SK-N-SH (cell line): ENCODE results near the gene AUTS2. TPM values are rescaled to one million over a fixed set of nuclear protein-coding genes. Genes with fewer than 3 reads are reported as not detected.

Experiments used
- CTCF ChIA-PET: fragments of 300-600, 350-600 bp; formaldehyde crosslinking; extraction: SDS; loops from one replicate; lab custom pipeline; 2021; lab: Yijun Ruan, JAX
- POLR2A ChIA-PET: fragments of 350-600 bp; sonication (Branson Sonifier 250); formaldehyde crosslinking; extraction: SDS; loops from one replicate; lab custom pipeline; 2020; ENCODE audit warnings: antibody characterized with exemption, inconsistent platforms; lab: Yijun Ruan, JAX
- DNase-seq: peaks from one replicate; pipeline ENCODE4 v3.0.0; 2012
- H2AFZ ChIP-seq: fragments of 200-600 bp; sonication (generic); 2 replicates; pipeline ENCODE4 v1.8.1; 2016; ENCODE audit warnings: antibody characterized with exemption, mild to moderate bottlenecking, low read depth
- H3F3A ChIP-seq: fragments of 200-600 bp; sonication (generic); replicated peaks from 2 replicates; pipeline ENCODE3; 2016; ENCODE audit warnings: antibody characterized with exemption, mild to moderate bottlenecking; ENCODE audit not compliant: insufficient read depth
- H3K27ac ChIP-seq, 2 experiments: fragments of 200-500 bp in 1 of 2; fragments of 200-600 bp in 1 of 2; sonication (Bioruptor generic) in 1 of 2; sonication (generic), shearing (Covaris generic) in 1 of 2; 2 replicates each; pipeline versions ENCODE4 v1.5.1 to v1.6.1; 2014 to 2016; ENCODE audit warnings: low read depth in 2 of 2, inconsistent platforms in 1 of 2, low read length in 1 of 2, mild to moderate bottlenecking in 1 of 2, mixed read lengths in 1 of 2
- H3K27me3 ChIP-seq: fragments of 200-600 bp; sonication (generic), shearing (Covaris generic); 2 replicates; pipeline ENCODE4 v1.6.1; 2016; ENCODE audit warnings: mixed run types; ENCODE audit not compliant: insufficient read depth
- H3K36me3 ChIP-seq, 2 experiments: fragments of 200-500 bp in 1 of 2; fragments of 200-600 bp in 1 of 2; sonication (Bioruptor generic) in 1 of 2; sonication (generic) in 1 of 2; replicated peaks in 1 of 2; 2 replicates each; pipeline versions ENCODE3 to v1.5.1; 2014 to 2016; ENCODE audit warnings: low read length in 1 of 2, mild to moderate bottlenecking in 1 of 2; ENCODE audit not compliant: insufficient read depth in 2 of 2, control insufficient read depth in 1 of 2
- H3K4me1 ChIP-seq, 2 experiments: fragments of 200-500 bp in 1 of 2; fragments of 200-600 bp in 1 of 2; sonication (Bioruptor generic) in 1 of 2; sonication (generic), shearing (Covaris generic) in 1 of 2; 2 replicates each; pipeline versions ENCODE4 v1.5.1 to v1.6.1; 2014 to 2016; ENCODE audit warnings: low read depth in 1 of 2, low read length in 1 of 2, mixed run types in 1 of 2; ENCODE audit not compliant: insufficient read depth in 2 of 2, control insufficient read depth in 1 of 2
- H3K4me2 ChIP-seq: fragments of 200-600 bp; sonication (generic), shearing (Covaris generic); 2 replicates; pipeline ENCODE4 v1.6.1; 2017; ENCODE audit warnings: mixed run types
- H3K4me3 ChIP-seq, 2 experiments: fragments of 200-500 bp in 1 of 2; fragments of 200-600 bp in 1 of 2; sonication (Bioruptor generic) in 1 of 2; sonication (generic), shearing (Covaris generic) in 1 of 2; 2 replicates each; pipeline versions ENCODE4 v1.5.1 to v1.8.1; 2014 to 2016; ENCODE audit warnings: low read depth in 2 of 2, inconsistent platforms in 1 of 2, low read length in 1 of 2, mild to moderate bottlenecking in 1 of 2, mixed read lengths in 1 of 2, moderate library complexity in 1 of 2
- H3K79me2 ChIP-seq: fragments of 200-600 bp; sonication (generic); 2 replicates; pipeline ENCODE4 v1.8.1; 2017; ENCODE audit warnings: mild to moderate bottlenecking; ENCODE audit not compliant: insufficient read depth
- H3K9ac ChIP-seq: fragments of 200-600 bp; sonication (generic); 2 replicates; pipeline ENCODE4 v1.6.1; 2017; ENCODE audit warnings: mixed run types
- H3K9me2 ChIP-seq: fragments of 200-600 bp; sonication (generic); 2 replicates; pipeline ENCODE4 v1.6.1; 2017; ENCODE audit warnings: mixed run types
- H3K9me3 ChIP-seq: fragments of 200-600 bp; sonication (generic); 2 replicates; pipeline ENCODE4 v1.6.1; 2017; ENCODE audit warnings: mixed run types, mild to moderate bottlenecking, moderate library complexity
- H4K20me1 ChIP-seq: fragments of 200-600 bp; sonication (generic); 2 replicates; pipeline ENCODE4 v1.6.1; 2017; ENCODE audit warnings: mild to moderate bottlenecking, mixed run types; ENCODE audit not compliant: insufficient read depth
- CHD2 ChIP-seq: fragments of 150-350 bp; IDR thresholded peaks from 2 replicates; pipeline ENCODE4 v1.6.1; 2018; ENCODE audit warnings: low read length; ENCODE audit not compliant: partially characterized antibody
- CTCF ChIP-seq: fragments of 200-600 bp; sonication (generic); IDR thresholded peaks from 2 replicates; pipeline ENCODE4 v1.6.1; 2017; ENCODE audit warnings: antibody characterized with exemption, mild to moderate bottlenecking, moderate library complexity
- EZH2phosphoT487 ChIP-seq: fragments of 200-600 bp; sonication (generic); IDR thresholded peaks from 2 replicates; pipeline ENCODE4 v1.6.1; 2017; ENCODE audit warnings: low read depth, mixed run types, mild to moderate bottlenecking, antibody characterized with exemption, moderate library complexity, borderline replicate concordance
- FOSL2 ChIP-seq: IDR thresholded peaks from 2 replicates; pipeline ENCODE4 v1.4.0; 2012; ENCODE audit warnings: low read depth, mild to moderate bottlenecking, moderate library complexity, borderline replicate concordance
- FOXJ3 ChIP-seq: sonication (generic); formaldehyde crosslinking; IDR thresholded peaks from 2 replicates; pipeline ENCODE4 v1.5.1; 2020; ENCODE audit warnings: mild to moderate bottlenecking, missing genetic modification reagents
- FOXM1 ChIP-seq: IDR thresholded peaks from 2 replicates; pipeline ENCODE4 v1.4.0; 2012; ENCODE audit warnings: low read depth, mild to moderate bottlenecking
- GATA2 ChIP-seq: sonication (generic); formaldehyde crosslinking; IDR thresholded peaks from 2 replicates; pipeline ENCODE4 v1.5.0; 2020; ENCODE audit warnings: mild to moderate bottlenecking, missing genetic modification reagents
- MEF2A ChIP-seq: IDR thresholded peaks from 2 replicates; pipeline ENCODE4 v1.4.0; 2012; ENCODE audit warnings: low read depth, borderline replicate concordance
- POLR2AphosphoS5 ChIP-seq: IDR thresholded peaks from 2 replicates; pipeline ENCODE4 v1.6.1; 2012; ENCODE audit warnings: low read depth, low read length
- RFX5 ChIP-seq: IDR thresholded peaks from 2 replicates; pipeline ENCODE4 v1.6.1; 2012; ENCODE audit warnings: mild to moderate bottlenecking, improper control_type of control experiment, low read length
- TAF1 ChIP-seq: IDR thresholded peaks from 2 replicates; pipeline ENCODE4 v1.6.1; 2012; ENCODE audit warnings: low read depth, mild to moderate bottlenecking, low read length, moderate library complexity, borderline replicate concordance
- TCF12 ChIP-seq: IDR thresholded peaks from 2 replicates; pipeline ENCODE4 v1.4.0; 2012
- USF1 ChIP-seq: IDR thresholded peaks from 2 replicates; pipeline ENCODE4 v1.4.0; 2012; ENCODE audit warnings: low read depth, borderline replicate concordance
- WGBS: methylation state at CpG from one replicate; pipeline ENCODE4 v1.1.6; 2017; ENCODE audit warnings: low lambda C conversion rate; 5-methylcytosine and 5-hydroxymethylcytosine counted together
- polyA plus RNA-seq, 3 experiments: library from polyadenylated mRNA; depleted of rRNA; stranded (reverse); fragments of >200 nt; gene quantifications; 2 replicates each; pipeline ENCODE4 v1.2.3, GENCODE V29; 2012
- TF ChIP-seq, protein P1 (sequence below): IDR thresholded peaks from 2 replicates; pipeline ENCODE4 v1.6.1; 2012; ENCODE audit warnings: mild to moderate bottlenecking, low read depth, low read length, moderate library complexity
- TF ChIP-seq, protein P2 (sequence below): IDR thresholded peaks from 2 replicates; pipeline ENCODE4 v1.4.0; 2012; ENCODE audit warnings: low read depth, borderline replicate concordance

Gene AUTS2
- polyA plus RNA-seq, 1 of the 3 experiments (the other 2 are of a cell fraction), result 15.6 TPM

GRCh38 chr7:70624500-70625103, 1026.3 kb downstream of the AUTS2 start:
- ChIA-PET POLR2A (no interaction called here), CTCF (interaction anchor here (1.1 kb wide), 1 partner anchor 21 kb away, joined by 3 read pairs; no protein-coding TSS in a partner anchor)
- Histone ChIP-seq H3K27me3 (no peaks in the 10 kb centered on the region), H3K9ac (no peak overlapping the region), H3K9me3 (no peaks in the 10 kb centered on the region), H3K79me2 (no peaks in the 10 kb centered on the region), H4K20me1 (no peaks in the 10 kb centered on the region), H3F3A (no peaks in the 10 kb centered on the region), H3K4me2 (no peak overlapping the region), H2AFZ (no peak overlapping the region), H3K4me1 (no peaks in the 10 kb centered on the region; a peak in 1 of 4 replicates), H3K27ac (no peak overlapping the region), H3K4me3 (no peak overlapping the region), H3K36me3 (no peaks in the 10 kb centered on the region), H3K9me2 (no peaks in the 10 kb centered on the region)
- DNase-seq, result no peak
- TF ChIP-seq GATA2 (CRISPR knock-in tag) (no peak), FOSL2 (no peak), FOXM1 (no peak), FOXJ3 (CRISPR knock-in tag) (no peak), USF1 (no peak)
- TF ChIP-seq, protein P1, sequence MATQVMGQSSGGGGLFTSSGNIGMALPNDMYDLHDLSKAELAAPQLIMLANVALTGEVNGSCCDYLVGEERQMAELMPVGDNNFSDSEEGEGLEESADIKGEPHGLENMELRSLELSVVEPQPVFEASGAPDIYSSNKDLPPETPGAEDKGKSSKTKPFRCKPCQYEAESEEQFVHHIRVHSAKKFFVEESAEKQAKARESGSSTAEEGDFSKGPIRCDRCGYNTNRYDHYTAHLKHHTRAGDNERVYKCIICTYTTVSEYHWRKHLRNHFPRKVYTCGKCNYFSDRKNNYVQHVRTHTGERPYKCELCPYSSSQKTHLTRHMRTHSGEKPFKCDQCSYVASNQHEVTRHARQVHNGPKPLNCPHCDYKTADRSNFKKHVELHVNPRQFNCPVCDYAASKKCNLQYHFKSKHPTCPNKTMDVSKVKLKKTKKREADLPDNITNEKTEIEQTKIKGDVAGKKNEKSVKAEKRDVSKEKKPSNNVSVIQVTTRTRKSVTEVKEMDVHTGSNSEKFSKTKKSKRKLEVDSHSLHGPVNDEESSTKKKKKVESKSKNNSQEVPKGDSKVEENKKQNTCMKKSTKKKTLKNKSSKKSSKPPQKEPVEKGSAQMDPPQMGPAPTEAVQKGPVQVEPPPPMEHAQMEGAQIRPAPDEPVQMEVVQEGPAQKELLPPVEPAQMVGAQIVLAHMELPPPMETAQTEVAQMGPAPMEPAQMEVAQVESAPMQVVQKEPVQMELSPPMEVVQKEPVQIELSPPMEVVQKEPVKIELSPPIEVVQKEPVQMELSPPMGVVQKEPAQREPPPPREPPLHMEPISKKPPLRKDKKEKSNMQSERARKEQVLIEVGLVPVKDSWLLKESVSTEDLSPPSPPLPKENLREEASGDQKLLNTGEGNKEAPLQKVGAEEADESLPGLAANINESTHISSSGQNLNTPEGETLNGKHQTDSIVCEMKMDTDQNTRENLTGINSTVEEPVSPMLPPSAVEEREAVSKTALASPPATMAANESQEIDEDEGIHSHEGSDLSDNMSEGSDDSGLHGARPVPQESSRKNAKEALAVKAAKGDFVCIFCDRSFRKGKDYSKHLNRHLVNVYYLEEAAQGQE, result no peak
- TF ChIP-seq, protein P2, sequence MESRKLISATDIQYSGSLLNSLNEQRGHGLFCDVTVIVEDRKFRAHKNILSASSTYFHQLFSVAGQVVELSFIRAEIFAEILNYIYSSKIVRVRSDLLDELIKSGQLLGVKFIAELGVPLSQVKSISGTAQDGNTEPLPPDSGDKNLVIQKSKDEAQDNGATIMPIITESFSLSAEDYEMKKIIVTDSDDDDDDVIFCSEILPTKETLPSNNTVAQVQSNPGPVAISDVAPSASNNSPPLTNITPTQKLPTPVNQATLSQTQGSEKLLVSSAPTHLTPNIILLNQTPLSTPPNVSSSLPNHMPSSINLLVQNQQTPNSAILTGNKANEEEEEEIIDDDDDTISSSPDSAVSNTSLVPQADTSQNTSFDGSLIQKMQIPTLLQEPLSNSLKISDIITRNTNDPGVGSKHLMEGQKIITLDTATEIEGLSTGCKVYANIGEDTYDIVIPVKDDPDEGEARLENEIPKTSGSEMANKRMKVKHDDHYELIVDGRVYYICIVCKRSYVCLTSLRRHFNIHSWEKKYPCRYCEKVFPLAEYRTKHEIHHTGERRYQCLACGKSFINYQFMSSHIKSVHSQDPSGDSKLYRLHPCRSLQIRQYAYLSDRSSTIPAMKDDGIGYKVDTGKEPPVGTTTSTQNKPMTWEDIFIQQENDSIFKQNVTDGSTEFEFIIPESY, result no peak
- WGBS, result 75% methylated on average over 5 of the region's 5 CpGs

DNA sequence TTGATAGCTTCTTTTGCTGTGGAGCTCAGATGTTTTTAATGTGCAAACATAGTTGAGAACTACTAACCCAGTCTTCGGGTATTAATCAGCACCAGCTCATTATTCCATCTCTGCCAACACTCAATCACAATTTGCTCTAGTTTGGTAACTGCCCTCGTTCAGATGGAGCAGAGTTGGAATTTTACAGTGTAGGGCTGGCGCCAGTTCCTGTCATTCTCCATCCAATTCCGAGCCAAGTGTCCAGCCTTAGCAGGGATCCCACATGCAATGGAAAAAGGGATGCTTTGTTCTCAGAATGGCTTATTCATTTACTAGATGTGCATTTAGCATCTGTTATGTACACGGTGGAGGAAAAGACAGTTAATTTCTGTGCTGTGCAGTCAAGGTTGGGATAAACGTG, 1029.2 kb downstream of the AUTS2 start:
- H3K79me2 ChIP-seq, result no peaks in the 10 kb centered on the region
- no peak overlapping the region for H3K27ac ChIP-seq
- 78% methylated on average over 6 of the region's 6 CpGs for WGBS
- ChIA-PET CTCF (no interaction called here), POLR2A (no interaction called here)
- H3K4me2 ChIP-seq, result no peak overlapping the region
- H3F3A ChIP-seq, result no peaks in the 10 kb centered on the region
- no peak for DNase-seq
- H4K20me1 ChIP-seq, result no peaks in the 10 kb centered on the region
- H3K36me3 ChIP-seq, result no peaks in the 10 kb centered on the region
- no peaks in the 10 kb centered on the region for H3K27me3 ChIP-seq
- H3K9ac ChIP-seq, result no peak overlapping the region
- no peaks in the 10 kb centered on the region; a peak in 1 of 4 replicates for H3K4me1 ChIP-seq
- H2AFZ ChIP-seq, result no peak overlapping the region
- no peaks in the 10 kb centered on the region for H3K9me2 ChIP-seq
- H3K9me3 ChIP-seq, result no peaks in the 10 kb centered on the region
- no peak overlapping the region for H3K4me3 ChIP-seq
- TF ChIP-seq EZH2phosphoT487, result no peak
- no peak for TF ChIP-seq CTCF
- no peak for TF ChIP-seq POLR2AphosphoS5
- no peak for TF ChIP-seq TCF12
- no peak for TF ChIP-seq TAF1
- TF ChIP-seq RFX5, result no peak
- no peak for TF ChIP-seq MEF2A
- no peak for TF ChIP-seq USF1
- TF ChIP-seq GATA2 (CRISPR knock-in tag), result no peak
- TF ChIP-seq CHD2, result no peak
